HG03066 (cell line): ENCODE measurements around the gene BRAF.
"Not testable (repeated sequence)": the region's sequence is repeated elsewhere in the genome, so short reads cannot be mapped to it uniquely, and the experiment has no call there.

Source experiments
- ATAC-seq: cut with Tn5 transposase; IDR thresholded peaks from one replicate; pipeline ENCODE4 v1.9.1; 2021; ENCODE audit warnings: low read depth; ENCODE audit not compliant: unreplicated experiment

The BRAF gene

DNA sequence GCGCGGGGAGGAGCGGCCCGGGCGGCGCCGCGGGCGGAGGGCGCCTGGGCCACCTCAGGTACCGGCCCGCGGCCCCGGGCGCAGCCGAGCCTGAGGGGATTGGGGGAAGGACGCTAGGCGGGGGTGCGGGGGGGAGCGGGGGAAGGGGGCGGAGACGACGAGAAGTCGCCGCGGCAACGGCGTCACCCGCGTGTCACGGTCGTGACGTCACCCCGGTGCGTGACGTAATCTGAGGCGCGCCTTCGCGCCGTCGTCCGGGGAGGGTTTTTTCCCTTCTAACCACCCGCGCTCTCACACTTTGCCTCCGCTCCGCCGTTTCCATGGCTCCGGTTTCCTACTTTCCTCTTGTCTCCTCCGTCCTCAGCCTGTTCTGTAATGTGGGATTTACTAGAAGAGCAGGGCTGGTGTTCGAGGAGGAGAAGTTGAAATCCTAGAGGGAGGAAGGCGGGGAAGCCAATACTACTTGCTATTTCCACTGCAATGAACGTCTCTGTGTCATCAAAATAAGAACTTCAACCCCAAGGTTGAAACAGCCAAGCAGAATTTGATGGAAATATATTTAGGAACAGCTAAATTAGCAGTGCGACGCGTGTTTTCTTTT lies at the start of gene BRAF:
Gene BRAF, minus strand, starts transcription at position 109 of the 601 bp plus-strand sequence. CDS start 226 bp downstream, outside the sequence.
- ATAC-seq, result peak; percentile 47

DNA sequence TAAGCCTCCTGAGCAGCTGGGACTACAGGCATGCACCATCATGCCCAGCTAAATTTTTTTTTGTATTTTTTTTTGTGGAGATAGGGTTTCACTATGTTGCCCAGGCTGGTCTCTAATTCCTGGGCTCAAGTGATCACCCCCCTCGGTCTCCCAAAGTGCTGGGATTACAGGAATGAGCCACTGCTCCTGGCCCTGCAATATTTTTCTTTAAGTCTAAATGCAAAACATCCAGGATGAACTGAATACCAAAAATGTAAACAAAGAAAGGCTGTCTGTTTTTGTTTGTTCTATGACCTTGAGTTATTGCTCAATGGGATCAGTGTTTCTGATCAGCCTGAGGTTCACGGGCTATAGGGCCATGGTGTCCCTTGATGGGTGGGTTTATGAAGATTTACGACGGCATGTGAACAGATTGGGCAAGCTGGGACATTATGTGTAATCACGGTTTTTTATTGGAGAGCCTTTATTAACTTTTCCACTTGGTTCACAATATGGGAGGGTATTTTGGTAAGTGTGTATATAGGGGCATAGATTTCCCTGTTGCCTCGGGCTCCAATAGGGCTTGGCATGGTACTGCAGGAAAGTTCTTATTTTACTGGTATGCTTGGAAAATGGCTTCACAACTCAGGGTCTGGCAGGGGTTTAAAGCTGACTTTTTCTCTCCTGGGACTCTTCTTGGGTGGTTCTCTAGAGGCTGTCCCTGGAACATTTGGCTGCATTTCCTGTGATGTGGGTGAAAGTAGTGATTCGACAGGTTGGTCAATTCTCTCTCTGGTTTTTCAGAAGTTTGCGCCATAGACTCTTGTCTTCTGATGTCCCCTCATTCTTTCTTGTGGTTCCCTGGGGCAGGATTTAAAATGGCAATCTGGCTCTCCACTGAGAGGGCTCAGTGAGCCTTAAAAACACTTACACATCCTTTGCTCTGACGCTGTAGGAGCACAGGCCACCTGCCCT lies 48.4 kb upstream of the BRAF start:
- ATAC-seq, result no peak

DNA sequence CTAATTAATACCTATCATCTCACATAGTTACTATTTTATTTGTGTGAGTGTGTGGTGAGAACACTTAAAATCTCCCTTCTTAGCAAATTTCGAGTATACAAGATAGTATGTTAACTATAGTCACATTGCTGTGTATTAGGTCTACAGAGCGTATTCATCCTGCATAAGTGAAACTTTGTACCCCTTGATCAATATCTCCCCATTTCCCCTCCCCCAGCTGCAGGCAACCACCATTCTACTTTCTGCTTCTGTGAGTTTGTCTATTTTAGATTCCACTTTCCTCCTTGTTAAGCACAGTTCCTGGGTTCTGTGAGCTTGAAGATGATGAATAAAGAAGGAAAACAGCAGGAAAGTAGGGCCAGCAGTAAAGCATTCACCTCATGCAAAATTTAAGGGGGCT lies 47.6 kb upstream of the BRAF start:
- ATAC-seq, result no peak

DNA sequence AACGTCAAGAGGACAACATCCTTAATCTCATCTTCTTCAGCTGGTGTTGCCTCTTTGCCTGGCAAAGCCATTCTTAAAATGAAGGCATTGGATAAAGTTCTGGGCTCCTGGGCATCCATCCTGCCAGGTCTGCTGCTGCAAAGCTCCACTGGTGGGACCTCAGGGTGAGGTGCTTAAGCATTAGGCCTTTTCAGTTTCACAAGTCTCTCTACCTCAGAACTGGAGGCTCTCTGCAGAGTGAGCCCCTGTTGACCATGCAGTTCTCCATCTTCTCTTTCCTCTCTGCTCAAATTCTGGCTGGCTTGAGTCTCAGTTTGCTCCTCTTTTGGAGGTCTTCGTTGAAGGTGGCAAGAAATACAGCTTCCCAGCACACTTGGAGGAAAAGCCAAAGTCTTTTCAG lies 42.7 kb upstream of the BRAF start:
- no peak for ATAC-seq

DNA sequence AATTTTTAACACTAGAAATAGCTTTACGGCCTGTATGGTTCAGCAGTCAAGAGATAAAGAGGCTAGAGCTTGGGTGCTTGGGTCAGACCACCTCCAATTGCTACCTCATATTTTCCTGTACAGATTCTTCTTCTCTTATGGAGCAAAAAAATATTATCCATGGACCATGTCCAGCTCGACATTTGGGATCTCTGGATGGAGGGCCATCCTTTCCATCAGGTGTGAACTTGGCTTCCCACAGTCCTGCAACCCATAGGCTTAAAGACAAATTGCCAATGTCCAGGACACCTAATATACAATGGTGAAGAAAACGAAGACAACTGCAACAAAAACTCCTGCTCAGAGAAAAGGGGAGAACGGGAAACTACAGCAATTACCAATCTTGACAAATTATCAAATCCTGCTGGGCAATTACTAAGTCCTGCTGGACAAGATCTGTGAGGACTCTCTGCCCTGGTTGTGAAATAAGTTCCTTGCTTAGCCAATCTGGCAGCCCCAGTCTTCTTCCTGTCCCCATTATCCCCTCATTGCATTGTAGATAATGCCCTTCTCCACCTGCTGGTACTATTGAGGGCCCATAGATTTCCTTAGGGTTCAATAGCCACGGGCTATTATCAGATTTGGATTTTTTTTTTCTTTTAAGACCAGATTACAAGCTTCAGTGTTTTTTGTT lies 42.0 kb upstream of the BRAF start:
- no peak for ATAC-seq

DNA sequence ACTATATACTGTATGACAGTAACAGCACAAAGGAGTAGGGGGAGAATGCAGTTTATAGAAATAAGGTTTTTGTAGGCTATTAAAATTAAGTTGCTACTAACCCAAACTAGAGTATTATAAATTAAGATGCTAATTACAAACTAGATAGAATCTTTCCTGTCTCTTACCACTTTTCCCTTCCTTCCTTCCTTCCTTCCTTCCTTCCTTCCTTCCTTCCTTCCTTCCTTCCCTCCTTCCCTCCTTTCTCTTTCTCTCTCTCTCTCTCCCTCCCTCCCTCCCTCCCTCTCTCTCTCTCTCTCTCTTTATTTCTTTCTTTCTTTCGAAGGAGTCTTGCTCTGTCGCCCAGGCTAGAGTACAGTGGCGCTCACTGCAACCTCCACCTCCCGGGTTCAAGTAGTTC lies 36.4 kb upstream of the BRAF start:
- ATAC-seq, result no peak

DNA sequence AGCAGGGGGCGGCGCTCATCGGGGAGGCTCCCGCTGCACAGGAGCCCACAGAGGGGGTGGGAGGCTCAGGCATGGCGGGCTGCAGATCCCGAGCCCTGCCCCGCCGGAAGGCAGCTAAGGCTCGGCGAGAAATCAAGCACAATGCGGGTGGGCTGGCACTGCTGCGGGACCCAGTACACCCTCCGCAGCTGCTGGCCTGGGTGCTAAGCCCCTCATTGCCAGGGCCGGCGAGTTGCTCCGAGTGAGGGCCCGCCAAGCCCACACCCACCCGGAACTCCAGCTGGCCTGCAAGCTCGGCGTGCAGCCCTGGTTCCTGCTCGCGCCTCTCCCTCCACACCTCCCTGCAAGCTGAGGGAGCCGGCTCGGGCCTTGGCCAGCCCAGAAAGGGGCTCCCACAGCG lies 32.3 kb upstream of the BRAF start:
- ATAC-seq, result not testable (repeated sequence)

DNA sequence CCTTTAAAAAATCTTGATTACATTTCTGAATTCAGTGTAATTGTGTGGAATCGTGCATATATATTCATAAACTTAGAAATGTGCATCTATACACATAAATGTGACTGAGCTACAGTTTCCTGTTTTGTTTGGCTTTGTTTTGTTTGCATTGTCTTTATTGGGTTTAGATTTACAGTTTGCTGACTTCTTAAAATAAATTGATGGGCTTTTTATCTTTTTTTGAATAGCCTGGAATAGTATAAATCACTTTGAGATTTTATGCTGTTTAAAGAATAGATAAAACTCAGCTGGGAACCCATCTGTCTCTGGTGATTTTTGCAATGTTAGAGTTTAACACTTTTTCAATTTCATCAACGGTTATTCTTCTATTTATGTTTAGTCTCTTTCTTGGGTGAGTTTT lies 21.2 kb upstream of the BRAF start:
- ATAC-seq, result no peak

DNA sequence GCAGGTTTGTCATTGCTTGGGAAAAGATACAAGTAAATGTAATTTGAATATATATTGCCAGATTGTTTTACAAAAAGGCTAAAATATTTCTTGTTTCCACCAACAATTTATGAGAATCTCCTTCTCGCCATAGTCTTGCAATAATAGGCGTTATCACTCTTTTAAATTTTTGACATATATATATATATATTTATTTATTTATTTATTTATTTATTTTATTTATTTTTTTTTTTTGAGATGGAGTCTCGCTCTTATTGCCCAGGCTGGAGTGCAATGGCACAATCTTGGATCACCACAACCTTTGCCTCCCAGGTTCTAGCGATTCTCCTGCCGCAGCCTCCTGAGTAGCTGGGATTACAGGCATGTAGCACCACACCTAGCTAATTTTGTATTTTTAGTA lies 17.5 kb upstream of the BRAF start:
- ATAC-seq, result not testable (repeated sequence)

DNA sequence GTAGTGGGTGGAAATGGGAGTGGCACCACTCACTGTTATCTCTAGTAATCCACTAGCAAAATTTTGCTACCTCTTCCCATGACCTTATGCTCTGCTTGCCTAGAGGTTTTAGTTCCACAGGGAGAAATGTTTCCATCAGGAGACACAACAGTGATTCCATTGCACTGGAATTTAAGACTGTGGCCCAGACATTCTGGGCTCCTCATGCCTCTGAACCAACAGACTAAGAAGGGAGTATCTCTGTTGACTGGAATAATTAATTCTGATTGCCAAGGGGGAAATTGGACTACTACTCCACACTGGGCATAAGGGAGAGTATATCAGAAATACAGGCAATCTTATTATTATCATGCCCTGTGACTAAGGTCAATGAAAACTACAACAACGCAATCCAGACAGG lies 16.2 kb upstream of the BRAF start:
- no peak for ATAC-seq

DNA sequence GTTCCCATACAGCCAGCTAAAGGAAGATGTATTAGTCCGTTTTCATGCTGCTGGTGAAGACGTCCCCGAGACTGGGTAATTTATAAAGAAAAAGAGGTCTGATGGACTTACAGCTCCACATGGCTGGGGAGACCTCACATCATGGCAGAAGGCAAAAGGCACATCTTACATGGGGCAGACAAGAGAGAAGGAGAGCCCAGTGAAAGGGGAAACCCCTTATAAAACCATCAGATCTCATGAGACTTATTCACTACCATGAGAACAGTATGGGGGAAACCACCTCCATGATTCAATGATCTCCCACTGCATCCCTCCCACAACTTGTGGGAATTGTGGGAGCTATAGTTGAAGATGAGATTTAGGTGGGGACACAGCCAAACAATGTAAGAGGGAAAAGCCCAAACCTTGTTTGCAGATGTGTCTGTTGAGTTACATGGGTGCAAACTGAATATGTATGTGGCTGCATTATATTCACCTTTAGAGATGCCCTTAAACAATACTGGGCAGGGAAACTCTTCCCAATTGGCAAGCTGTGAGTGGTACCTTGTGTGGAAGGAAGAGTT lies 13.1 kb upstream of the BRAF start:
- ATAC-seq, result no peak

DNA sequence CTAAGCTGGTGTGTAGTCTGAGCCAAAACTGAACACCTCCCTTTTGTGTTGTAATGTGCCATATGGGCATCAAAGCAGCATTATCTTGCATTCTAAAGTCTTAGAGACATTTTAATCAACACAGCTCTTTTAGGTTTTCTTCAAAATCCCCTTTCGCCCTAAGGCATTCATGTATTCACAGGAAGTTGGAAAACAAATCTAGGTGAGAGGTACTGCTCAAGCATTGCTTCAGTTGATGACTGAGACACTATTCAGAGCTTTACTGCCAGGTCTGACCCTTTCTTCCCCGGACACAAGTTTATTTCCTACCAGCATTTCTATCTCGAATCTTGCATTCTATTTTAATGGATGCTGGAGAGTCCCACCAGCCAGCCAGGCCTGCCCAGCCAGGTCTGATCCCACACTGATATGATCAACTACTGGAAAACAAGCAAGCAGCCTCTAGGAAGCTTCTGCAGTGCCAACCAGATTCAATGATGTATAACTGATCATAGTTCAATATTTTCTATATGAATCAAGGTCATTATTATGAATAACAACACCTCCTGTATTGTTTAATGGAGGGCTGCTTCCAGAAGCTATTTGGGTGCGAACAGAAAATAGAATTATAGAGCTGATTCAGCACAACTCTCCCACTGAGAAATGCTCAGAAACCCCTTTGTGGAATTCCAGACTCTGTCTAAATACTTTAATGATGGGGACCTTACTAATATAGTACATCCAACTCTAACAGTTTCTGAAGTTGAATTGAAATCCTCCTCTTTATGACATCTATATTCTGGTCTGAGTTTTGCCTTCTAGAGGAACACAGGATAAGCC lies 4.0 kb upstream of the BRAF start:
- no peak for ATAC-seq

DNA sequence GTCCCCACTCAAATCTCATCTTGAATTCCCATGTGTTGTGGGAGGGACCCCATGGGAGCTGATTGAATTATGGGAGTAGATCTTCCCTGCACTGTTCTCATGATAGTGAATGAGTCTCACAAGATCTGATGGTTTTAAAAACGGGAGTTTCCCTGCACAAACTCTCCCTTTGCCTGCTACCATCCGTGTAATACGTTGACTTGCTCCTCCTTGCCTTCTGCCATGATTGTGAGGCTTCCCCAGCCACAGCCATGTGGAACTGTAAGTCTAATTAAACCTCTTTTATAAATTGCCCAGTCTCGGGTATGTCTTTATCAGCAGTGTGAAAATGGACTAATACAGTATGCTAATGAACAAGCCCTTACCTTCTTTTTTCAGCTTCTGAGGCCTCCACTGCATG lies 3.2 kb upstream of the BRAF start:
- ATAC-seq, result not testable (repeated sequence)

DNA sequence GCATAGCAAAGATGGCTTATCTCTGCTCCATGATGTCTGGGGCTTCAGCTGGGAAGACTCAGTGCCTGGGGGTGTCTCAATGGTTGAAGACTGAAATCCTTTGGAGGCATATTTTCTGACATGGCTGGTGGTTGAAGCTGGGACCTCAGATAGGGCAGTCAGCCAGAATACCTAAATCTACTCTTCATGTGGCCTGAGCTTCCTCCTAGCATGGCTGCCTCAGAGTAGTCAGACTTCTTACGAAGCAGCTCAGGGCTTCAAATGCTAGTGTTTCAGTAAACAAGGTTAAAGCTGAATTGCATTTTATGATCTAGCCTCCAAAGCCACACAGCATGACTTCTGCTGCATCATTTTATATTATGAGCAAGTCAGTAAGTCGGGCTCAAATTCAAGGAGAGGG lies 2.6 kb upstream of the BRAF start:
- no peak for ATAC-seq

DNA sequence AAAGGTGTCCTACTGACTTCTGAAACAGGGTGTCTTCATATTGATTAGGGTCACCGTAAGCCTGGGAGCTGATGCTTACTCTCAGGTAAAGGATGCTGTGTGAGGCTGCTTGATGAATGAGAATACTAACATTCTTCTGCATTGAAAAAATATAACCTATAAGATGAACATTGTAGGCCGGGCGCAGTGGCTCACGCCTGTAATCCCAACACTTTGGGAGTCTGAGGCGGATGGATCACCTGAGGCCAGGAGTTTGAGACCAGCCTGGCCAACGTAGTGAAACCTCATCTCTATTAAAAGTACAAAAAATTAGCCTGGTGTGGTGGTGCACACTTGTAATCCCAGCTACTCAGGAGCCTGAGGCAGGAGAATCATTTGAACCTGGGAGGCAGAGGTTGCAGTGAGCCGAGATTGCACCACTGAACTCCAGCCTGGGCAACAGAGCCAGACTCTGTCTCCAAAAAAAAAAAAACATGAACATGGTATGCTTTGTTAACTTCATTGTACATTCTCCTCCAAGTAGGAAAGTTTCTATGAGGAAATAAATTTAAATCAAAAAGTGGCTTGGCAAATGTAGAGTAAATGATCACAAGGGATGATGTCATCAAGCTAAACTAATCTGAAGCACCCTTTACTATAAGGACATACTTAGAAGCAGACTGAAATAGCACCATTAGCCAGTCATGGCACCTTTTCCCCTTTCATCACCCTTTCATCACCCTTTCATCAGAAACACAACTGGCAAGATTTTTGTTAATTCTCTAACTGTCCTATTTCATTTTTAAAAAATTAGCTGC lies 1.5 kb upstream of the BRAF start:
- ATAC-seq, result no peak

DNA sequence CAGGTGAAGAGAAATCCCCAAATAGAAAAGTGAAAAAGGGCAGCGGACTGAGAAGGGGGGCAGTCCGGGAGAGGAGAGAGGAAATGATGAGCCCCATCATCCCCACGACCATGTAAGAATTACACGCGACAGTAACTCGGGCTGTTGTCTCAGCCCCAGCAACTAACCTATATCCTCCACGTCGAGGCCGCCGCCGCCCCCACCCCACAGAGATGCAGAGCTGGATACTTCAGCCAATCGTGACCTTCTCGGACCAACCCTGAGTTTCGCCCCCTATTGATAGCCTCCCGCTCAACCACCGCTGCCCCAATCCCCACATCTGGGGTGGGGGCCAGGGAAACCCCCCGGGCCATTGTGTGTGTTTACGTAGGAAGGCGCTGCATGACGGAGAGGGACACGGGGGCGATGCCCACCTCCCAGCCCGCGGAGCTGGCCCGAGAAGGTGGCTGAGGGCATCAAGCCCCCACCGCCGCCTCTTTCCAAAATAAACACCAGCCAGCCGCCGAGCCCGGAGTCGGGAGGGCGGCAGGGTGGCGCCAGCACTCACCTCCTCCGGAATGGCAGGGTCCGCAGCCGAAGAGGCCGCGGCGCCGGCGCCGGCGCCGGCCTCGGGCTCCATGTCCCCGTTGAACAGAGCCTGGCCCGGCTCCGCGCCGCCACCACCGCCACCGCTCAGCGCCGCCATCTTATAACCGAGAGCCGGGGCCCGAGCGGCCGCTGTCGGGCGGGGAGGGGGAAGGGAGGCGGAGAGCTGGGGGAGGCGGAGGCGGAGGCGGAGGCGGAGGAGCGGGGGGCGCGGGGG lies 509 bp downstream of the BRAF start:
- peak; percentile 80 for ATAC-seq

DNA sequence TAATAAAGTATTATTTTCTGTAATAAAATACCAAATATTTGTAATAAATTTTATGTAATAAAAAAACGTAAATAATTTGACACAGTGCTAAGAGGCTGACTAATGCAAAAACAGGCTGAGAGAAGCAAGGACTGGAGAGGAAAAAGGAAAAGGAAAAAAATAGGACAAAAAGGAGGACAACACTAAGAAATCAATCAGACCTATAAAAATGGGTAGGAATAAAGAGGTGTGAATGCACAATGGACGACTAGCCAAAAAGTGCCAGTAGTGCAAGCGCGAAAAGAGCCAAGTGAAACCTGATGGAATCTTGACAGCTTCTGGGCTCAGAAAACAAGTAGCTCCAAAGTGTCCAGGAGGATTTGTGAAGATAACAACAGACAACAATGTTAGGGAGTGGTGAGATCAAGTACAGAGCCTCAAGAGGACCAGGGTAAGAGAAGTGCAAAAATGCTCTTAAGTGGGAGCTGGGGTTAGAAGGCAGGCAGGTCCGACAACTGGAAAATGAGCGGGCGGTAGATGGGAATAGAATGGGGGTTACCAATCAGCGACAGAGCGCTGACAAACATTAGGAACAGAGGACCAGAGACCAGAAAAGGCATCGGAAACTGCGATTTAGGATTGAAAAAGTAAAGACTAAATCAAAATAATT lies 1.2 kb downstream of the BRAF start:
- ATAC-seq, result peak; percentile 11

DNA sequence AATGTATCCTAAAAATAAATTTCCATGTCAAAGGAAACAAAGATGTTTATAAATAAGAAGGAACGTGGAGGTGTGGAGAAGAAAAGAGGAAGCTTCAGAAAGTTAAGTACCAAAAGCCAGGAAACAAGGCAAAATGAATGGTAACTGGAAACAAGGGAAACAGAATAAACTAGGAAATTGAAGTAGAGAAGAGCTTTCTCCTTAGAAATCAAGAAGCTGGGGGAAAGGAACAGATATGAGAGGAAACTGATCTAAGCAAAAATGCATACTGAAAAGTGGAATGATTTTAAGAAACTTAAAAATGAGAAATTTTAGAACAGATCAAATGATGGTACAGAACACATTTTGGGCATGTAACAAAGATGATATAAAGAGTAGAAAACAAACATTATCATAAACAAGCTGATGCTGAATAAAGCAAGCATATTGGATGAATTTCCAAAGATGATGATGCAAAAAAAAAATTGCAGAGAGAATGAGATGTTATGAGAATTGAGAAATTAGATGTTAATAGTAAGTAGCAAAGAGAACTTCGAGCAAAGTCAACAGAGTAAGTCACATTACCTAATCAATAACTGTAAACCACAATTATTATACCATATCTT lies 1.9 kb downstream of the BRAF start:
- no peak for ATAC-seq
